ENCODE data around the gene RASD1.

DNA sequence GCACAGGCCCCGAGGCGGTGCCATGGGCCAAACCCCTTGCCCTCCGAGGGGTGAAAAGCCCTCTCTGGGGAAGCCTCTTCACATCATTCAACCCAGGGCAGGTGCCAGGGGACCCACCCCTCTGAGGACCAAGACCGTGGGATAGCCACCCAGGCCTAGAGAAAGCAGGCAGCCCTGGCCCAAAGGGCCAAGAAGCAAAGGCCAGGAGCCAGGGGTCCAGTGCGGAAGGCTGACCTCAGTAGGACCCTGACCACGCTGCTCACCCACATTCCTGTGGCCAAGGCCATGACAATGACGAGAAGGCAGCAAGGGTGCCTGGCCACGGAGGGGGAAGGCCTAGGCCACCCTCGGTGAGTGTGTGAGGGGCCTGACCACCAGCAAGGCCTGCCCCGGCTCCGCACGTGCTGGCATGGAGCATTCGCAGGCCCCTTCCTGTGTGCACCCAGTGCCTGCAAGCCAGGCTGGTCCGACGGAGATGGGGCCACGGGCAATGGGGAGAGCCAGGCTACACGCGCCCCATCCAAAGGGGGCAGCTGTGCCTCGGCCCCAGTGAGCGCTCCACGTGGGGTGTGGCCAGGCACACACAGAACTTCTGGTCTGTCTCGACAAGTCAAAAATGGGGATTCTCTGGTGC, 24.5 kb upstream of the RASD1 start:
- TF ChIP-seq EZH2 (optimal IDR thresholded peaks at IDR 0.05; ENCODE audit: low read depth, low read length) (no peak), EZH2phosphoT487 (IDR thresholded peaks at IDR 0.05; ENCODE audit: low read length) (no peak)
- TF ChIP-seq, protein P1, sequence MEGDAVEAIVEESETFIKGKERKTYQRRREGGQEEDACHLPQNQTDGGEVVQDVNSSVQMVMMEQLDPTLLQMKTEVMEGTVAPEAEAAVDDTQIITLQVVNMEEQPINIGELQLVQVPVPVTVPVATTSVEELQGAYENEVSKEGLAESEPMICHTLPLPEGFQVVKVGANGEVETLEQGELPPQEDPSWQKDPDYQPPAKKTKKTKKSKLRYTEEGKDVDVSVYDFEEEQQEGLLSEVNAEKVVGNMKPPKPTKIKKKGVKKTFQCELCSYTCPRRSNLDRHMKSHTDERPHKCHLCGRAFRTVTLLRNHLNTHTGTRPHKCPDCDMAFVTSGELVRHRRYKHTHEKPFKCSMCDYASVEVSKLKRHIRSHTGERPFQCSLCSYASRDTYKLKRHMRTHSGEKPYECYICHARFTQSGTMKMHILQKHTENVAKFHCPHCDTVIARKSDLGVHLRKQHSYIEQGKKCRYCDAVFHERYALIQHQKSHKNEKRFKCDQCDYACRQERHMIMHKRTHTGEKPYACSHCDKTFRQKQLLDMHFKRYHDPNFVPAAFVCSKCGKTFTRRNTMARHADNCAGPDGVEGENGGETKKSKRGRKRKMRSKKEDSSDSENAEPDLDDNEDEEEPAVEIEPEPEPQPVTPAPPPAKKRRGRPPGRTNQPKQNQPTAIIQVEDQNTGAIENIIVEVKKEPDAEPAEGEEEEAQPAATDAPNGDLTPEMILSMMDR (IDR thresholded peaks at IDR 0.05; ENCODE audit: low read length), result no peak

All from MM.1S (cell line).